ENCODE data around the gene POLR1D.

POLR1D gene

DNA sequence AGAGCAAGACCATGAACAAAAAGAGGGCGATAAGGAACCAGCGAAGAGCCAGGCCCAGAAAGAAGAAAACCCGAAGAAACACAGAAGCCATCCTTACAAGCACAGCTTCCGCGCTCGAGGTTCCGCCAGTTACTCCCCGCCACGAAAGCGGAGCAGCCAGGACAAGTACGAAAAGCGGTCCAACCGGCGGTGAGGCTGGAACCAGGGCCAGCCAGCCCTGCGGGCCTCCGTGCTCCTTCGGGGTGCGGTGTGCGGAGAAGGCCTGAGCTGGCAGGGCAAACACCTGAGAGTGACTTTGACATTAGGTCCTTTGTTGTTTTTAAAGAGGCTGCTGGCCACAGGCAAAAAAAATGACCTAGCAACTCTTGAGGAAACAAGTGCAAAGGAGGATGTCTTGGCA lies 44.1 kb downstream of the POLR1D start:
- FAIRE-seq (no peak), DNase-seq (ENCODE audit: extremely low spot score, insufficient read length, low read depth) (no peak)

DNA sequence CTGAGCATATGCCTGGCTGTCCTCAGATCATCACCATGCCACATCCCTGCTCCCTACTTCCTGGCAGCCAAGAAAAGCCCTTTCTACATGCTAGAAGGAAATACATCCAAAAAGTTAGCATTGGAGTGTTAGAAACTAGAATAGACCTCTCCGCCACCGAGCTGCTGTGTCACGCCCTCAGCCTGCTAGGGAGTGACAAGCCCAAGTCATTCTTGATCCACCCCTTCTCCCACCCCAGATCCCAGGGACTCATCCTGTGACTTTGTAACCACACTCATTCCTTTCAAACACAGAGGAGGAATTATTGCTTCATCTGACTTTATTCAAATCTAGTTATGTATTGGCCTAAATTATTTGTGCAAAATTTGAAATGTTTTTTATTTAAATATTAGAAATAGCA lies 45.3 kb downstream of the POLR1D start:
- FAIRE-seq = no peak

DNA sequence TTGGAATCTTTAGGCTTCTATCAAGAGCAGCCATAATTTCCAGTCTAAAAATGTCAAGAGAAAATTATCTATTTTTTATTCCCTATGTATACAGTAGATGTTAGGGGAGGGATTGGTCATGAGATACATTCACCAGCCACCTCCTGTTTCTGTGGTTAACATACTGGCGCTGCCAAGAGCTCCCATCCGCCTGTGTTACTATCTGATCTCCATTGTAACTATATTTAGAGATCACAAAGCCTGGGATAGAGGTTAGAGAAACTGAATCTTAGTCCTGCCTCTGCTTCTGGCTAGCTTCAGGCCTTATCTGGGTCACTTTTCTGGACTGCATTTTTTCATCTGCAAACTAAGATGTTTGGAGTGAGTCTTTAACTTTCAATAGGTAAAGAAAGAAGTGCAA lies 46.3 kb downstream of the POLR1D start:
- FAIRE-seq = no peak
- DNase-seq (ENCODE audit: extremely low spot score, insufficient read length, low read depth) = no peak

More for the DNA sequence above, 45.3 kb downstream of the POLR1D start:
- no peak for DNase-seq (ENCODE audit: extremely low spot score, insufficient read length, low read depth)

DNA sequence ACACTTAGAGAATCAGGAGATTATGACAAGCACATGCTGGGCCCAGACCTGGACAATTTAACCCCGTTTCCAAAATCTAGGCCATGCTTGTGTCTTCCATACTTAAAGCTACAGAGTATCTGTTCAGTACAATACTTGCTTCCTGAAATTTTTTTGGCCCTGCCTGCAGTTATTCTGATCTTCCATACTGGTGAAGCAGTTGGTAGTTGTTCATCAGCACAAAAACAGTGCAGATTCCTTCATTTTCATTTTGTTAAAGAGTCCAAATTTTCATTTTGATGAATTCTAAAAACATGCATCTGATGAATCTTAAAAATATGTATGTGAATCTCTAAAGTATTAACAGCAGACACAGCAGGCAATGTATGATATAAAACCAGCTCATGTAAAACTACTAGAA lies 49.2 kb downstream of the POLR1D start:
- DNase-seq (ENCODE audit: extremely low spot score, insufficient read length, low read depth) = no peak
- FAIRE-seq = no peak

GRCh38 chr13:27672025-27672424 lies 50.3 kb downstream of the POLR1D start:
- no peak for DNase-seq (ENCODE audit: extremely low spot score, insufficient read length, low read depth)
- no peak for FAIRE-seq

Measured in GM18507 (cell line).